HuH-7 (cell line): ENCODE data around the gene FBXW4.
A peak's percentile ranks its signal among the peaks of the same experiment; 100 is the strongest.
"Not testable (repeated sequence)": the region's sequence is repeated elsewhere in the genome, so short reads cannot be mapped to it uniquely, and the experiment has no call there.

ENCODE experiments used
- DNase-seq: peaks from one replicate; pipeline ENCODE4 v3.0.0; 2011; ENCODE audit warnings: low spot score

FBXW4 gene

GRCh38 chr10:101617102-101617823 lies 77.7 kb downstream of the FBXW4 start:
- DNase-seq = peak; percentile 32

DNA sequence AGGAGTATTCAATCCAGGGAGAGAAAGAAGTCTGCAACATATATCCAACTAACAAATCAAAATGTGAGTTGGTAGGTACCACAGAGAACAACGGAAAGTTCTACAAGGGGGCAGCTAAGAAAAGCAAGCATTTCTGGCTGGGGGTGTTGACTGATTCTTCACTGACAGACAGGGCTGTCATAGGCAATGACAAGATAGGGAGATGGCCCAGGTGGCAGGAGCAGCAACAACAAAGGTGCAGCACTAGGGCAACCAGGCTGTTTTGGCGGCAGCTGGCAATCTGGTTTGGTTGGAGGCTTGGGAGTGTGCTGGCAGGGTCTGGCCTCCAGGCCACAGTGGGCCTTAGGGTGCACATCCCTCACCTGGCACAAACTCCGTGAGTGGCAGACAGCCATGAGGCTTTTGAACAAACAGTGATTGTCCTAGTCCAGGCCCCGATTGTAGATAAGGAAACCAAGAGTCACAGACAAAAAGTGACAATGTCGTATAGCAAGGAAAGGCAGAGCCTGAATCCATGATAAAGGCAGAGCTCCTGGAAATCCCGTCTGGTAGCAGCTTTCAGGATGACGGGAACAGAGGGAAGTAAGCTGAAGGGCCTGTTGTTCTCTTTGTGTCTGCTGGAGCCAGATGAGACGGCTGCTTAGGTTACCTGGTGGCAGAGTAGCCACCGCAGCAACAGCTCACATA lies 78.4 kb downstream of the FBXW4 start:
- DNase-seq = no peak

GRCh38 chr10:101615525-101616116 lies 79.3 kb downstream of the FBXW4 start:
- no peak for DNase-seq

DNA sequence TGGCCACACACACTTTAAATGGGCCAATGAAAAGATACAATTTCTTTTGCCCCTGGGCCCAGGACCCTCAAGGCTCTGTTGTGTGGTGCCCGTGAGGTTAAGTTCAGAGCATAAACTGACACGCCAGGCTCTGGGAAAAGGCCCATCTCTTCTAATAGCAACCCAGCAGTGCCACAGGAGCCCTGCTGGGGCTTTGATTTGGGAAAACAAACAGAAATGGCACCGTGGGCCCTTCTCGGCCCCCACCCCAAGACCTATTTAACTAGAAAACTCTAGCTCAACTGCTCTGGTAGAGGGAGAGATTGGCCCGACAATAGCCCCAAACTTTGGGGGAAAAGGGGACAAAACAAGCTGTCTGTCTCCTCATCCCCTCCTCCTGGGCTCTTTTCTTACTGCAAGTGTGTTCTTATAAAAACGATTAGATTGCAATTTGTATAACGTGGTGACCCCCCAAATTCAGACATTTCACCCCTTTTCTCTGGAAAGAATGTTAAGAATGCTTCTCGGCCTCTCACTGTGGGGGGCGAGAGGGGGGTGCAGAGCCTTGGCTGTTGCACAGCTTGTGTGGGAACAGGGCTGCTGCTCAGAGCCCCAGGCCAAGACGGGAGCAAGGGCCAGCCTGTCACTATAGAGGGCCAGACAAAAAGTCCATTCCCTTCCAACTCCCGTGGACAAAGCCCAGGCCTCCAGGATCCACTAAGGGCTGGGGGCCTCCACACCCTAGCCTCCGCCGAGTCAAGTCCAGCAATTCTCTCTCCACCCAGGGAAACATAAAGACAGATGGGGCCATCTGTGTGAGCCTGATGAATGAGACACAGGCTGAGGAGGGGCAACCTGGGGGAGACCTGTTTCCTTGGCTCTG lies 80.1 kb downstream of the FBXW4 start:
- DNase-seq = no peak

DNA sequence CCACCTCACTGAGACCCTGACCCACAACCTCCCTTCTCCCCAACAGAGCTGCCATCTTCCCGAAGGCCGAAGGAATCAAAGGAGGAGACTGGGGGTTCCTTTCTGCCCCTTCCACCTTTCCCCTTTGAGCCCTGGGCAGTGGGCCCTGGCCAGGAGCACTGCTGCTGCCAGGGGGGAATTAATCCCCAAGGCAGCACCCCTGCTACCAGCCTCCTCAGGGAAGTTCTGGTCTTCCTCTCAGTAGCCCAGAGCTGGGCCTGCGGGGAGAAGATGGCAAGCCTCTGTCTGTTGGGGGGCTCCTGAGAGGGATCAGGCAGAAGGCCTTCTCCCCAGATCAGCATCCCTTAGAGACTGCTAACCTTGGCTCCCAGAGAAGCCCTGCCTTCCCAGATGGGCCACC lies 81.3 kb downstream of the FBXW4 start:
- DNase-seq = no peak

DNA sequence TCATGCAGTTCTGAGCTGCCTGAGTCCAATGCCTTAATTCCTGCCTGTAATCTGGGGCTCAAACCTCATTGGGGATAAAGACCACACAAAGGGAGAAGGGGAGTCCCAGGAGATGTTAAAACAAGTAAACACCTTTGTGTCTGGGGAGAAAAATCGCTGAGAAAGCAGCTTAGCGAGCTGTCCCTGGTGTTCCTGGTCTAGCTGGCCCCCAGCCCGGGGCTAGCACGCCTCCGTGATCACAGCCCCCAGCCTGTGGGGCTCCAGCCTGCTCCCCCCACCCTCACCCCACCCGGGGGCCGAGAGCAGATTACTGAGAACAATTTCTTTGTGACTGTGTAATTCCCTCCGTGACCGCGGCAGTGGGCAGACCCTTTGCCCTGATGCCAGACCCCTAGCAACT lies 82.1 kb downstream of the FBXW4 start:
- no peak for DNase-seq

GRCh38 chr10:101612086-101612485 lies 82.9 kb downstream of the FBXW4 start:
- DNase-seq = no peak

- DNase-seq = no peak
These were observed 83.7 kb downstream of the FBXW4 start for GRCh38 chr10:101611096-101611905.

DNA sequence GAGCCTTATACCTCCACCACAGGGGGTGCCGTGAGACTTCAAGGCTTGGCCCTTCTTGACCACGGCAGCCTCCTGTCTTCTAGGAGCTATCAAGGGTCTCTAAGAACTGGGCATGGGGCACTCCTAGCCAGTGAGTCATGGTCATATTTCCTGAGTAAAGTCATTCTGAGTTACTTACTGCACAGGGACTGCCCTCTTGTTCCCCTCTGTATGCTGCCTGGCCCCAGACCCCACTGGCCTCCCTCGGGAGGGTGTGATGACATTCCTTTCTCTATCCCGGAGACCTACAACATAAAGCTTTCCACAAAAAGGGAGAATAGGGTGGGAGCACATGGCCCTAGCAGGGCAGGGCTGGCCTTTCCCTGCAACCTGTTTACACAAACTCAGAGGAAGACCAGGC lies 85.5 kb downstream of the FBXW4 start:
- DNase-seq = no peak

DNA sequence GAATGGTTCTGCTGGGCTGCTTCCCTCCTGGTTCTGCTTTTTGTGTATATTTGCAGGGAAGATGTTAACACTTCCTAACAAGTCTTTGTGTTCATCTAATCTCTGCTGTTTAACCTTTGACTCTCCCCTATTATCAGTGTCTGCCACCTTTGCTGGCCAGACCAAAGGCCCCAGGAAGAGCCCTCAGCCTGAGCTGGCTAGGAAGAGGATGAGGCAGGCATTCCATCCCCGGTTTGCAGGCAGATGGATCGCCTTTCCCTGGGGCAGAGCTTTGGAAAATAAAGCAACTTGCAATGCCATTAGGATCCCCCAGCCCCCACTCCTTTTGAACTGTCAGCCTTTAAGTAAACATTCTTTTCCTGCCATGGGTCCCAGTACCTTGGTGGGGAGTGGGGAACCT lies 87.8 kb downstream of the FBXW4 start:
- DNase-seq = no peak

- DNase-seq = peak; percentile 85
These were observed 92.1 kb downstream of the FBXW4 start for GRCh38 chr10:101602761-101603398.

- DNase-seq = no peak
These were observed 93.4 kb downstream of the FBXW4 start for GRCh38 chr10:101601541-101601940.

GRCh38 chr10:101597091-101597900 lies 97.7 kb downstream of the FBXW4 start:
- DNase-seq = no peak

DNA sequence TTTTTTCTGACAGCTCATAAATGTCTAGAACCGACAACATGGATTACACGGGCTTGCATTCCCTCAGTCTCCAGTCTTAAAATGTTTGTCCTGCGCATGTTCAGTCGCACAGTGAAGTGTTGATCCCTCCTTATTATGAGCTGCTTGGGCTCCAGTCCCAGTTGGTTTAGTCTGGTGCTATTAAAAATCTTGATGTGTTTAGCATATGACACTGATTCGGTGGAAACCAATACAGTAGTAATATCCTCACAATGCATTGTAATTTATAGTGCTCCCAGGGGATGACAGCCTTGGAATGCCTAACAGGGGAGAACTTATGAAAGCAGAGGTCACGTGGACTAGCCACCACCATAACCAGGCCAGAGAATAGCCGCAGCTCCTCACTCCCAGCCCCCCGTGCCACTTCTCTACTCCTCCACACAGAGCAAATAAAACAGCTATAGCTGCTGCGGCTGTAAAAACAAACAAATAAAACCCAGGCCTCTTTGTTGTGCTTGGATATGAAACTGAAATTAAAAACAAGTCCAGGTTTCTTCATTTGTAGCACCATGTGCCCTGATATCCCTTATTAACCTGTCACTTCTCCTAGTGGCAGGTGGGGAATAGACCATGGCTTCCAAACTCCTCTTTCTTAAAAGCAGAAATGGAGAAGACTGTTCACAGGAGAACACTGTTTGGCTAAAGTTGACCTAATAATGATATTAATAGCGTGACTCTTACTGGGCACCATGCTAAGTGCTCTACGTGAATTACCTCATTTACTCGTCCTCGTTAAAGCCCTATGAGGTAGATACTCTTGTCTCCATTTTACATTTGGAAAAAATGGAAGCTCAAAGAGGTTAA lies 99.2 kb downstream of the FBXW4 start:
- DNase-seq = no peak

DNA sequence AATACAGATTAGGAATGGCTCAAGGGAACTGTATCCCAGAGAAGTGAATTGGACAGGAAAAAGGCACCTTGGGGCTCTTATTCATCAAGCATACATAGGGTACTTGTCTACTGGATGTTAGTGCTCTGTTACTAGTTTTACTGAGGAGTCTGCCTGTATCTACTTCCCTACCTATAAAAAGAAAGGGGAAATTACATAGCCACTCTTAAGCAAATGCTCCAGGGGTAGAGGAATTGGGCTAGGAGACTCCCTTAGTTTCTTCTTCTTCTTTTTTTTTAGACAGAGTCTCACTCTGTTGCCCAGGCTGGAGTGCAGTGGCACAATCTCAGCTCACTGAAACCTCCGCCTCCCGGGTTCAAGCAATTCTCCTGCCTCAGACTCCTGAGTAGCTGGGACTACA lies 101.6 kb downstream of the FBXW4 start:
- not testable (repeated sequence) for DNase-seq

DNA sequence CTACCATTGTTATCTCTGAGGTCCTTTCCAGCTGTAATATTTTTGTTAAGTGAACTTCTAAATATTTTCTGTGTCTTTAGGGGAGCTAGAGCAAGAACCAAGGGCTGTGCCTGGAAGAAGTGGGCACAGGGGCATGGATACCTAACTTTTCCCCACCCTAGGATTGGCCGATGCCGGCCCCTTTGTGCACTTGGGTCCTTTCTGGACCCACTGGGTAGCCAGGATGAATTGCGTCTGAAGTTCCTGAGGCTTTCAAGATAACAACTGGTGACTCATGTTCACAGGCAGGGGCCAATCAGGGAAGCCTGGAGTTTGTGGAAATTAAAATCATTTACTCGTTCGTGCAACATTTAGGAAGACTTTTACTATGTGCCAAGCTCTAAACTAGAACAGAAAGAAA lies 106.1 kb downstream of the FBXW4 start:
- no peak for DNase-seq

- DNase-seq = peak; percentile 96
These were observed 107.0 kb downstream of the FBXW4 start, which contains the start of the genes DPCD and POLL for GRCh38 chr10:101587725-101588653. Gene DPCD (plus strand): TSS chr10:101588321. CDS start chr10:101588337, 16 bp downstream. Gene POLL (minus strand): TSS chr10:101588257. CDS start chr10:101587360, 897 bp downstream.

DNA sequence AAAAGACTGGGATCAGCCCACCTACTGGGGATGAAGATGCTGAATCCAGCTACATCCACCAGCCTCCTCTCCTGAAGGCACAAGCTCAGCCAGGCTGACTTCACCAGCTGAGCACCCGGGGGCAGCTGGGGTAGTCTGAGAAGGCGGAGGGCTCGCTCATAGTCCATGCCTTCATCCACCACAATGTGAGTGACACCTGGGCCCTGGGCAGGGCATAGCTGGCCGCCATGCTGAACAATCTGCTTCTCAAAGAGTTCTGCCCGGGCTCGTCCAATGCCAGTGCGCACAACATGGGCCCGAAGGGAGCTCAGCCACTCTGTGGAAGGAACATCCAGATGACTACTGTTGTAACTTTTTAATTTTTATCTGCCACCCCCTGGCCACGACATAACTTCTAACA lies 109.1 kb downstream of the FBXW4 start:
- DNase-seq = no peak
